ENCODE measurements around the gene ADAMTS2.

The ADAMTS2 gene

GRCh38 chr5:179129607-179130071 is 215.6 kb downstream of the ADAMTS2 start:
- no peak overlapping the region for H3K27ac ChIP-seq (ENCODE audit: low read depth, low read length)
- no peaks in the 10 kb centered on the region for H3F3A ChIP-seq (ENCODE audit: insufficient read depth)
- no peaks in the 10 kb centered on the region for H3K79me2 ChIP-seq (ENCODE audit: insufficient read depth, low read length)
- no peak overlapping the region for H2AFZ ChIP-seq (ENCODE audit: low read depth, low read length, severe bottlenecking)
- H3K4me2 ChIP-seq (ENCODE audit: low read depth, low read length, poor library complexity, severe bottlenecking) = no peak overlapping the region
- no peaks in the 10 kb centered on the region for H3K27me3 ChIP-seq (ENCODE audit: low read length)
- H3K9ac ChIP-seq (ENCODE audit: low read length) = no peak overlapping the region
- no peak for TF ChIP-seq EZH2phosphoT487 (conservative IDR thresholded peaks at IDR 0.05; ENCODE audit: low read length)
- no peak for TF ChIP-seq CTCF (IDR thresholded peaks at IDR 0.05; ENCODE audit: insufficient read depth, low read length, poor library complexity, severe bottlenecking)
- no peaks in the 10 kb centered on the region for H4K20me1 ChIP-seq (ENCODE audit: low read depth, low read length)
- no peaks in the 10 kb centered on the region for H3K36me3 ChIP-seq (ENCODE audit: low read length)
- no peaks in the 10 kb centered on the region for H3K9me3 ChIP-seq (ENCODE audit: insufficient read depth, low read length)
- H3K4me3 ChIP-seq (ENCODE audit: insufficient read depth, low read length, poor library complexity, severe bottlenecking) = no peak overlapping the region
- no peaks in the 10 kb centered on the region for H3K9me2 ChIP-seq (replicated peaks; ENCODE audit: insufficient read depth, low read length)

GRCh38 chr5:179128976-179129375 is 216.3 kb downstream of the ADAMTS2 start:
- Histone ChIP-seq H3K9me3 (ENCODE audit: insufficient read depth, low read length) (no peaks in the 10 kb centered on the region), H3K36me3 (ENCODE audit: low read length) (no peaks in the 10 kb centered on the region), H3K27ac (ENCODE audit: low read depth, low read length) (no peak overlapping the region), H3K79me2 (ENCODE audit: insufficient read depth, low read length) (no peaks in the 10 kb centered on the region), H3K27me3 (ENCODE audit: low read length) (no peaks in the 10 kb centered on the region), H3F3A (ENCODE audit: insufficient read depth) (no peaks in the 10 kb centered on the region), H3K4me3 (ENCODE audit: insufficient read depth, low read length, poor library complexity, severe bottlenecking) (no peak overlapping the region), H3K9me2 (replicated peaks; ENCODE audit: insufficient read depth, low read length) (no peaks in the 10 kb centered on the region), H3K9ac (ENCODE audit: low read length) (no peak overlapping the region), H2AFZ (ENCODE audit: low read depth, low read length, severe bottlenecking) (no peak overlapping the region), H3K4me2 (ENCODE audit: low read depth, low read length, poor library complexity, severe bottlenecking) (no peak overlapping the region), H4K20me1 (ENCODE audit: low read depth, low read length) (no peaks in the 10 kb centered on the region)
- no peak for TF ChIP-seq EZH2phosphoT487 (conservative IDR thresholded peaks at IDR 0.05; ENCODE audit: low read length)
- no peak for TF ChIP-seq CTCF (IDR thresholded peaks at IDR 0.05; ENCODE audit: insufficient read depth, low read length, poor library complexity, severe bottlenecking)

- Histone ChIP-seq H4K20me1 (ENCODE audit: low read depth, low read length) (no peaks in the 10 kb centered on the region), H3K9me3 (ENCODE audit: insufficient read depth, low read length) (no peaks in the 10 kb centered on the region), H3K27ac (ENCODE audit: low read depth, low read length) (no peak overlapping the region), H3K4me2 (ENCODE audit: low read depth, low read length, poor library complexity, severe bottlenecking) (no peak overlapping the region), H3K9ac (ENCODE audit: low read length) (no peak overlapping the region), H3K4me3 (ENCODE audit: insufficient read depth, low read length, poor library complexity, severe bottlenecking) (no peak overlapping the region), H3K36me3 (ENCODE audit: low read length) (no peaks in the 10 kb centered on the region), H3K9me2 (replicated peaks; ENCODE audit: insufficient read depth, low read length) (no peaks in the 10 kb centered on the region), H2AFZ (ENCODE audit: low read depth, low read length, severe bottlenecking) (no peak overlapping the region), H3K27me3 (ENCODE audit: low read length) (no peaks in the 10 kb centered on the region), H3F3A (ENCODE audit: insufficient read depth) (no peaks in the 10 kb centered on the region), H3K79me2 (ENCODE audit: insufficient read depth, low read length) (no peaks in the 10 kb centered on the region)
- TF ChIP-seq CTCF (IDR thresholded peaks at IDR 0.05; ENCODE audit: insufficient read depth, low read length, poor library complexity, severe bottlenecking) (no peak), EZH2phosphoT487 (conservative IDR thresholded peaks at IDR 0.05; ENCODE audit: low read length) (no peak)
Observed at GRCh38 chr5:179128041-179128365, 217.3 kb downstream of the ADAMTS2 start.
